ENCODE results near the gene ZNF491.

Gene ZNF491

GRCh38 chr19:11780431-11781020 lies 17.8 kb upstream of the ZNF491 start:
- DNase-seq (ENCODE audit: extremely low spot score): no peak
- POLR2A ChIA-PET: no interaction called here
- CTCF ChIA-PET: no interaction called here
- TF ChIP-seq, protein P1, sequence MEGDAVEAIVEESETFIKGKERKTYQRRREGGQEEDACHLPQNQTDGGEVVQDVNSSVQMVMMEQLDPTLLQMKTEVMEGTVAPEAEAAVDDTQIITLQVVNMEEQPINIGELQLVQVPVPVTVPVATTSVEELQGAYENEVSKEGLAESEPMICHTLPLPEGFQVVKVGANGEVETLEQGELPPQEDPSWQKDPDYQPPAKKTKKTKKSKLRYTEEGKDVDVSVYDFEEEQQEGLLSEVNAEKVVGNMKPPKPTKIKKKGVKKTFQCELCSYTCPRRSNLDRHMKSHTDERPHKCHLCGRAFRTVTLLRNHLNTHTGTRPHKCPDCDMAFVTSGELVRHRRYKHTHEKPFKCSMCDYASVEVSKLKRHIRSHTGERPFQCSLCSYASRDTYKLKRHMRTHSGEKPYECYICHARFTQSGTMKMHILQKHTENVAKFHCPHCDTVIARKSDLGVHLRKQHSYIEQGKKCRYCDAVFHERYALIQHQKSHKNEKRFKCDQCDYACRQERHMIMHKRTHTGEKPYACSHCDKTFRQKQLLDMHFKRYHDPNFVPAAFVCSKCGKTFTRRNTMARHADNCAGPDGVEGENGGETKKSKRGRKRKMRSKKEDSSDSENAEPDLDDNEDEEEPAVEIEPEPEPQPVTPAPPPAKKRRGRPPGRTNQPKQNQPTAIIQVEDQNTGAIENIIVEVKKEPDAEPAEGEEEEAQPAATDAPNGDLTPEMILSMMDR (IDR thresholded peaks at IDR 0.05; ENCODE audit: control extremely low read depth, extremely low read depth, low read depth, missing control alignments): no peak

- no peak for DNase-seq (ENCODE audit: extremely low spot score)
- ChIA-PET CTCF (interaction anchor here (1.2 kb wide), 1 partner anchor 10 kb away, joined by 4 read pairs; no protein-coding TSS in a partner anchor), POLR2A (no interaction called here)
- TF ChIP-seq, protein P1 (IDR thresholded peaks at IDR 0.05; ENCODE audit: control extremely low read depth, extremely low read depth, low read depth, missing control alignments): no peak
Measured at GRCh38 chr19:11781295-11782057, 16.8 kb upstream of the ZNF491 start.

- TF ChIP-seq, protein P1 (IDR thresholded peaks at IDR 0.05; ENCODE audit: control extremely low read depth, extremely low read depth, low read depth, missing control alignments): no peak
- DNase-seq (ENCODE audit: extremely low spot score): no peak
- CTCF ChIA-PET: no interaction called here
- POLR2A ChIA-PET: no interaction called here
Measured at GRCh38 chr19:11783767-11784166, 14.6 kb upstream of the ZNF491 start.

GRCh38 chr19:11784356-11784755 lies 14.0 kb upstream of the ZNF491 start:
- ChIA-PET CTCF (no interaction called here), POLR2A (no interaction called here)
- TF ChIP-seq, protein P1 (IDR thresholded peaks at IDR 0.05; ENCODE audit: control extremely low read depth, extremely low read depth, low read depth, missing control alignments): no peak
- DNase-seq (ENCODE audit: extremely low spot score): no peak

DNA sequence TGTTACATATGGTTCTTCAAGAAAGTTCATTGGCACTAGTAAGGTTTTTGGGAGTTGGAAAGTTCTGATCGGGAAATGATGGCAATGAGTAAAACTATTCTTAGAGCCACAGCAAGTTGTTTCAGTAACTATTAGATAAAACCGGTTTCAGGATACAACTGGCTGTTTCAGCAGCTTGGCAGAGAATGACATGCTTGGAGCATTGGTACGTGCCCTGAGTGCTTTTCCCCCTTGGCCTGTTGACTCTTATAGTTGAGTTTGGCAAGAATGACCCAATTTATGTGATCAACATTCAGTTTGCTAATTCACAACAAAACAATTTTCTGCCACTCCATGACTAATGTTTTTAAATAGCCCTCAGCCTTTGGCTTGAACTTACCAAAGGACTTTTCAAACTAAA lies 10.8 kb upstream of the ZNF491 start:
- TF ChIP-seq, protein P1 (IDR thresholded peaks at IDR 0.05; ENCODE audit: control extremely low read depth, extremely low read depth, low read depth, missing control alignments): no peak
- POLR2A ChIA-PET: no interaction called here
- DNase-seq (ENCODE audit: extremely low spot score): no peak
- CTCF ChIA-PET: interaction anchor here (3.4 kb wide), 1 partner anchor 10 kb away, joined by 10 read pairs; no protein-coding TSS in a partner anchor

- ChIA-PET CTCF (interaction anchor here (0.6 kb wide), 1 partner anchor 310 kb away, joined by 3 read pairs; no protein-coding TSS in a partner anchor), POLR2A (no interaction called here)
- TF ChIP-seq, protein P1 (IDR thresholded peaks at IDR 0.05; ENCODE audit: control extremely low read depth, extremely low read depth, low read depth, missing control alignments): no peak
- no peak for DNase-seq (ENCODE audit: extremely low spot score)
Measured at GRCh38 chr19:11792942-11793341, 5.4 kb upstream of the ZNF491 start.

All from GM10248 (cell line).